ENCODE measurements around the gene BTBD9. TPM values are rescaled to one million over a fixed set of nuclear protein-coding genes. Genes with fewer than 3 reads are reported as not detected.

Gene BTBD9
- total RNA-seq, 6 experiments from 2014 or later: 11.0 to 12.7 (median 12.5) TPM

DNA sequence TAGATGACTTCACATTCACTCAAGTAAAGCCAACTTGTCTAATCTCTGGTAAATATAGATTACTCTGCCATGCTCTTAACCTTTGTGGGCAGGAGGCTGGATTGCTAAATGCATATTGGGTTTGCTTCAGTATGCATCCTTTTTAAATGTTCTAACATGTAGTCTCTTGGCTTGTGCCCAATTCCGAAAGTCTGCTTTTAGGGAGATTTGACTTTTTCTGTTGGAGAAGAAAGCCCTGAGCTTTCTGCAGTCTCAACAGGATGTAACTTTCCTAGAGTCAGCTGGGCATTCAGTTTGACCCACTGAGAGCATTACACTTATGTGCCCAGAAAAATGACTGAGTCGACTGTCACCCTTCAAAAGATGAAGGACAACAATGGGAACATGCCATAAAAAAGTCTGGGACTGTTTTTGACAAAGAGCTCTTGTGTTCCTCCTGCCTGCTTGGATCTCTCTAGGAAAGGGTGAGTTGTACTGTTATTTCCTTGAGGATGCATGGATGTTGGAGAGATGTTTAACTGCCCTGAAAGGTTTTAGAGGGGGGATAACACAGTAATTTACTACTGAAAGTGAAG is 520.9 kb downstream of the BTBD9 start:
- H3K27ac Mint-ChIP-seq: no peak overlapping the region
- H3K4me1 Mint-ChIP-seq (ENCODE audit: low read depth): peaks cover 46% of the 10 kb centered on the region

More for the DNA sequence above, 520.9 kb downstream of the BTBD9 start:
- no peak overlapping the region for H3K4me3 Mint-ChIP-seq
- peaks cover 24% of the 10 kb centered on the region for H3K36me3 Mint-ChIP-seq (ENCODE audit: low read depth)
- no peak for TF ChIP-seq CTCF (IDR thresholded peaks at IDR 0.05)
- DNase-seq: no peak
- no peaks in the 10 kb centered on the region; the same call in 1 of the 2 replicates for H3K27me3 Mint-ChIP-seq (ENCODE audit: insufficient read depth)
- H3K9me3 Mint-ChIP-seq: no peaks in the 10 kb centered on the region

Other genes starting within 250 kb of the BTBD9 start
- gene GLO1, start 63.2 kb upstream of the BTBD9 start, total RNA-seq (2021; fragmentation: NEBNext Ultra II Directional; extraction: Animal tissue kit (Norgen Biotek cat#: 25700)): 100 to 1,000 TPM in 3 of 6 experiments, 10 to 100 TPM in 3; 89.2 to 113 (median 99.2) TPM
- not detected for gene DNAH8, start 75.4 kb upstream of the BTBD9 start, total RNA-seq (2021; fragmentation: NEBNext Ultra II Directional; extraction: Animal tissue kit (Norgen Biotek cat#: 25700))